ENCODE data around the gene RFT1. TPM values are rescaled to one million over a fixed set of nuclear protein-coding genes. Genes with fewer than 3 reads are reported as not detected.

RFT1 gene
- total RNA-seq, 2 experiments from 2014 or later: 42.5 to 42.9 TPM

DNA sequence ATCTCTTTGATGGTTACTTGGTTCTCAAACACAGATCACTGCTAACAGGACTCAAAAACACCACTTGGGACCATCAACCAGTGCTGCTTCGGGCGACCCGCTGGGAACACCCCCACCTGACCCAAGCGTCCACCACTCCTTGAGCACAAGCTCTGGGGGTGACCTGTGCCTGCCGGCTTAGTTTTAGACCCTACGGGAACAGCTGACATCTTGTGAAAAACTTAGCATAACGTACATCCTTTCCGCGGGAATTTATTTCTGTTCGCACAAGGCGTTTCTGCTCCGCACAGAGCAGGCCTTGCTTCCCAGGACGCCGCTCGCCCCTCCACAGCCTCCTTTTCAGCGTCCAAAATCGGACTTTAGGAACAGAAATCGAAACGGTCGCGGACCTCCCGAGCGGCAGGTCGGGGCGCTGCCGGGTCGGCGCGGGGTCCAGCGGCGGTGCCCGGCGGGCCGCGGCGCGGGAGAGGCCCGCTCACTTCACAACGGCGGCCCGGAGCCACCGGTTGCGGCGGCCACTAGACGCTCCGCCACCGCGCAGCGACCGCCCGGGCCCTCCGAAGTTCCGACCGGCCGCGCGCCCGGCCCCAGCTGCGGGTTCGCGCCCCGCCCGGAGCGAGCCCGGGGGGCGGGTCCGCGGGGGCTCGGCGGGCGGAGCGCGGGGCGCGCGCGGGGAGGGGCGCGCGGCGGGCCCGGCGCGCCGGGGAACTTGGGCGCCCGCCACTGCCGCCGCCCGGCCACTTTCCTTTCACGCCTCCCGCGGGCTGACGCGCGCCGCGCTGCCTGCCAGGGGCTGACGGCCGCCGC, 85.3 kb downstream of the RFT1 start:
- Mint-ChIP-seq H3K36me3 (ENCODE audit: low read depth) (peaks cover 6% of the 10 kb centered on the region), H3K9me3 (no peaks in the 10 kb centered on the region), H3K4me1 (ENCODE audit: low read depth) (peaks cover 46% of the 10 kb centered on the region), H3K27ac (peak overlapping the region; percentile 95), H3K4me3 (peak overlapping the region; percentile 94), H3K27me3 (peaks cover 3% of the 10 kb centered on the region)
- ChIA-PET POLR2A (interaction anchor here (0.8 to 1.4 kb wide), 5 partner anchors 9 to 64 kb away, joined by 3 to 4 read pairs (median 3); no protein-coding TSS in a partner anchor), CTCF (interaction anchor here (0.7 to 1.3 kb wide), 2 partner anchors 28 to 107 kb away, joined by 4 read pairs; no protein-coding TSS in a partner anchor)
- peak; percentile 42 for DNase-seq
- intact Hi-C loops (cut with micrococcal nuclease): loop anchor here (5.0 kb wide), 1 partner anchor 63 kb away; no protein-coding TSS in a partner anchor
- peak; percentile 44 for ATAC-seq
- TF ChIP-seq, protein P1, sequence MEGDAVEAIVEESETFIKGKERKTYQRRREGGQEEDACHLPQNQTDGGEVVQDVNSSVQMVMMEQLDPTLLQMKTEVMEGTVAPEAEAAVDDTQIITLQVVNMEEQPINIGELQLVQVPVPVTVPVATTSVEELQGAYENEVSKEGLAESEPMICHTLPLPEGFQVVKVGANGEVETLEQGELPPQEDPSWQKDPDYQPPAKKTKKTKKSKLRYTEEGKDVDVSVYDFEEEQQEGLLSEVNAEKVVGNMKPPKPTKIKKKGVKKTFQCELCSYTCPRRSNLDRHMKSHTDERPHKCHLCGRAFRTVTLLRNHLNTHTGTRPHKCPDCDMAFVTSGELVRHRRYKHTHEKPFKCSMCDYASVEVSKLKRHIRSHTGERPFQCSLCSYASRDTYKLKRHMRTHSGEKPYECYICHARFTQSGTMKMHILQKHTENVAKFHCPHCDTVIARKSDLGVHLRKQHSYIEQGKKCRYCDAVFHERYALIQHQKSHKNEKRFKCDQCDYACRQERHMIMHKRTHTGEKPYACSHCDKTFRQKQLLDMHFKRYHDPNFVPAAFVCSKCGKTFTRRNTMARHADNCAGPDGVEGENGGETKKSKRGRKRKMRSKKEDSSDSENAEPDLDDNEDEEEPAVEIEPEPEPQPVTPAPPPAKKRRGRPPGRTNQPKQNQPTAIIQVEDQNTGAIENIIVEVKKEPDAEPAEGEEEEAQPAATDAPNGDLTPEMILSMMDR (IDR thresholded peaks at IDR 0.05): no peak

DNA sequence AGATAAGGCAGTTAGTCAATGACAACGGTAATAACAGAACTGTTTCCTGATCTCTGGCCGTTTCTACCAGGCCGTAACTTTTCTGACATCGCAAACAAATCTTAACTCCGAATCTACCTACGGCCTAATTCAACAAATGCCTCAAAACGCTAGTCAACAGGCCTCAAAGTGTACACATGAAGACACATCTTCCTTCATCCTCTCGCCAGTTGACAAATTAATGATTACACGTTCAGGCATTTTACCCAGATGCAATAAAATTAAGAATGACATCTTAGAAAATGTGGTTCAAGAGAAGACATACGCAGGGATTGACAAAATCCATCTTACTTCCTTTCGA, 85.9 kb downstream of the RFT1 start:
- ATAC-seq (no peak), DNase-seq (no peak)
- Mint-ChIP-seq H3K9me3 (no peaks in the 10 kb centered on the region), H3K4me1 (ENCODE audit: low read depth) (peaks cover 48% of the 10 kb centered on the region), H3K36me3 (ENCODE audit: low read depth) (peaks cover 6% of the 10 kb centered on the region), H3K27ac (peak overlapping the region; percentile 95), H3K27me3 (peaks cover 3% of the 10 kb centered on the region), H3K4me3 (peak overlapping the region; percentile 94)
- POLR2A ChIA-PET: interaction anchor here (1.1 to 1.4 kb wide), 3 partner anchors 8 to 64 kb away, joined by 3 to 4 read pairs (median 3); no protein-coding TSS in a partner anchor
- intact Hi-C loops (cut with micrococcal nuclease): loop anchor here (5.0 kb wide), 1 partner anchor 62 kb away; no protein-coding TSS in a partner anchor
- TF ChIP-seq, protein P1 (IDR thresholded peaks at IDR 0.05): no peak
- CTCF ChIA-PET: interaction anchor here (1.3 kb wide), 1 partner anchor 106 kb away, joined by 4 read pairs; no protein-coding TSS in a partner anchor

DNA sequence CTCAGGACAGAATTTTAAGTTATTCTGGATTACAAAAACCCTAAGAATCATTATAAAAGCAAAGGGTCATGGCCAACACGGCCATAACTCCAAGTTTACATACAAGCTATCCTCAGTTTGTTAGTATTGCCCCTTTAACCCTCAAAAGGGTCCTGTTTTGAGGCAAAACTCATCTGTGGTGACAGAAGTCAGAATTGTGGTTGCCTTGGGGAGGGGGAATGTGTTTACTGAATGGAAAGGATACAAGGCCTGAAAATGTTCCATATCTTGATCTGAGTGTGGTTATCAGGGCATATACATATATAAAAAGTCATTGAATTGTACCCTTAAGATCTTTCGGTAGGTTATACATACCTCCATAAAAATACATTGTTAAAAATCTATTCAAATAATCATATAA, 86.5 kb downstream of the RFT1 start:
- ChIA-PET CTCF (interaction anchor here (1.0 to 1.3 kb wide), 3 partner anchors 11 to 106 kb away, joined by 3 to 4 read pairs (median 3); no protein-coding TSS in a partner anchor), POLR2A (interaction anchor here (0.6 to 1.9 kb wide), 4 partner anchors 17 to 161 kb away, joined by 3 to 6 read pairs (median 4); no protein-coding TSS in a partner anchor)
- TF ChIP-seq, protein P1 (IDR thresholded peaks at IDR 0.05): no peak
- ATAC-seq (no peak), DNase-seq (no peak)
- peaks cover 54% of the 10 kb centered on the region for H3K4me1 Mint-ChIP-seq (ENCODE audit: low read depth)
- H3K9me3 Mint-ChIP-seq: no peaks in the 10 kb centered on the region
- intact Hi-C loops (cut with micrococcal nuclease): loop anchor here (5.0 kb wide), 1 partner anchor 61 kb away; no protein-coding TSS in a partner anchor
- H3K27ac Mint-ChIP-seq: peak overlapping the region; percentile 27
- H3K27me3 Mint-ChIP-seq: peaks cover 3% of the 10 kb centered on the region
- peak overlapping the region; percentile 94 for H3K4me3 Mint-ChIP-seq
- peaks cover 7% of the 10 kb centered on the region for H3K36me3 Mint-ChIP-seq (ENCODE audit: low read depth)

DNA sequence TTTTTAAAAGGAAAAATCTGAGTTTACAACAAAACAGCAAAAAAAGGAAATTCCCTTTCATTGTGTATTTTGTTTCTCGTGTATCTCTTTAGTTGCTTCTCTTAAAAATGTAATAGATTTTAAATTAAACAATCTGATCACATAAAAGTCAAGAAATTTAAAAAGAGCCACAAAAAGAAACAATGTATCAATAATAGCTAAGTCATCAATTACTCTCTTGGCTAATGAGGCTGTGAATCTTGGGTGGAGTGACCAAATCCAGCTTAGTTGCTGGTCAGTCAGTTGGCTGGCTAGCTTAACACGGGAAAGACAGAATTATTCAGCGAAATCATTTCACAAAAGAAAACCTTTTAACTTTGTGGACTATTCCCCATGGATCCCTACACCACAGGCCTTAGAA, 87.6 kb downstream of the RFT1 start:
- peaks cover 62% of the 10 kb centered on the region for H3K4me1 Mint-ChIP-seq (ENCODE audit: low read depth)
- POLR2A ChIA-PET: interaction anchor here (1.9 to 2.1 kb wide), 2 partner anchors 14 to 15 kb away, joined by 5 to 6 read pairs; no protein-coding TSS in a partner anchor
- intact Hi-C loops (cut with micrococcal nuclease): loop anchor here (5.0 kb wide), 1 partner anchor 60 kb away; no protein-coding TSS in a partner anchor
- TF ChIP-seq, protein P1 (IDR thresholded peaks at IDR 0.05): no peak
- CTCF ChIA-PET: interaction anchor here (1.0 kb wide), 1 partner anchor 13 kb away, joined by 3 read pairs; no protein-coding TSS in a partner anchor
- ATAC-seq: no peak
- peaks cover 7% of the 10 kb centered on the region for H3K36me3 Mint-ChIP-seq (ENCODE audit: low read depth)
- no peak overlapping the region for H3K27ac Mint-ChIP-seq
- no peak overlapping the region for H3K4me3 Mint-ChIP-seq
- DNase-seq: no peak
- H3K9me3 Mint-ChIP-seq: no peaks in the 10 kb centered on the region
- peaks cover 1% of the 10 kb centered on the region for H3K27me3 Mint-ChIP-seq

Measured in activated CD8-positive, alpha-beta T cell treated with anti-CD3 and anti-CD28 coated beads for 36 hours (primary cell).